Left ventricle myocardium inferior (tissue), 1 donor: ENCODE measurements around the gene INAFM2. TPM values are rescaled to one million over a fixed set of nuclear protein-coding genes. Genes with fewer than 3 reads are reported as not detected.

ENCODE experiments used
- DNase-seq: peaks from one replicate; pipeline ENCODE4 v3.0.0-alpha.2; 2020
- H3K27ac ChIP-seq: fragments of 200-600 bp; replicated peaks from 2 replicates; pipeline ENCODE4 v1.8.0; 2021
- H3K27me3 ChIP-seq: fragments of 200-600 bp; 2 replicates; pipeline ENCODE4 v1.8.0; 2021; ENCODE audit warnings: low read depth
- H3K36me3 ChIP-seq: fragments of 200-600 bp; 2 replicates; pipeline ENCODE4 v1.8.0; 2021
- H3K4me1 ChIP-seq: fragments of 200-600 bp; 2 replicates; pipeline ENCODE4 v1.8.0; 2021
- H3K4me3 ChIP-seq: fragments of 200-600 bp; 2 replicates; pipeline ENCODE4 v1.8.0; 2021; ENCODE audit warnings: mild to moderate bottlenecking, moderate library complexity
- H3K9me3 ChIP-seq: fragments of 200-600 bp; replicated peaks from 2 replicates; pipeline ENCODE4 v1.8.0; 2021
- intact Hi-C: fragments of 100-400 bp; cut with micrococcal nuclease; formaldehyde crosslinking; loops from one replicate; pipeline ENCODE4 v1.11.0; 2022
- total RNA-seq: library from RNA; stranded (reverse); fragmentation: NEBNext Ultra II Directional; extraction: Animal tissue kit (Norgen Biotek cat#: 25700); gene quantifications from one replicate; pipeline ENCODE4 v1.2.1, GENCODE V29; 2021
- TF ChIP-seq, protein P1 (sequence below): fragments of 200-600 bp; IDR thresholded peaks from 2 replicates; pipeline ENCODE4 v1.8.0; 2021; ENCODE audit warnings: antibody characterized with exemption, mild to moderate bottlenecking, borderline replicate concordance
- donor health status: DM: no; HTN: yes; CAD: no; lungs with severe emphysema.

INAFM2 gene
- total RNA-seq, 1 donor from 2014 or later, result 52.7 TPM

DNA sequence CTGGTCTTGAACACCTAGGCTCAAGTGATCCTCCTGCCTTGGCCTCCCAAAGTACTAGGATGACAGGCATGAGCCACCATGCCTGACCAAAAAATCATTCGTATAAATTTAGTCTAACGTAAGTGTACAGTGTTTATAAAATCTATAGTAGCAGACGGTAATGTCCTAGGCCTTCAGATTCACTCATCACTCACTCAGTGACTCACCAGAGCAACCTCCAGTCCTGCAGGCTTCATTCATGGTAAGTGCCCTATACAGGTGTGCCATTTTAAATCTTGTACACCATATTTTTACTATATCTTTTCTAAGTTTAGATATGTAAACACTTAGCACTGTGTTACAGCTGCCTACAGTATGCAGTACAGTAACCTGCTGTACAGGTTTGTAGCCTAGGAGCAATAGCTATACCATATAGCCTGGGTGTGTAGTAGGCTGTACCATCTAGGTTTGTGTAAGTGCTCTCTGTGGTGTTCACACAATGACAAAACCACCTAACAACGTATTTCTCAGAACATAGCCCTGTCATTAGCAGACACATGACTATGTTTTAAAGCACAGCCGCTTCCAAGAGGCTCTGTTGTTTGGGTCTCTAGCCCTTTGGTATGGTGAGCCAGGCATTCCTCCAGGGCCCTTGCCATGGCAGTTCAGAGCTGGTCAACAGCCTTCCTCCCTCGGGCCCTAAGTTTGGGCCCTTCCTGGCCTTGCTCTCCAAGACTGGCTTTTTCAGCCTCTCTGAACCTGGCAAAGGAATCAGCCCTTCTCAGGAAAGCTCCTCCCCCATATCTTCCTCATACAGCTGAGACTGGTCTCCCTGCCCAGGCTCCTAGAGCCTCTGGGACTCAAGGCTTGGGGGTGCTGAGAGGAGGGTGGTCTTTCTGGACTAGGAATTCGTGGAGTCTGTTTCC is 19.2 kb downstream of the INAFM2 start:
- DNase-seq, result no peak
- TF ChIP-seq, protein P1, sequence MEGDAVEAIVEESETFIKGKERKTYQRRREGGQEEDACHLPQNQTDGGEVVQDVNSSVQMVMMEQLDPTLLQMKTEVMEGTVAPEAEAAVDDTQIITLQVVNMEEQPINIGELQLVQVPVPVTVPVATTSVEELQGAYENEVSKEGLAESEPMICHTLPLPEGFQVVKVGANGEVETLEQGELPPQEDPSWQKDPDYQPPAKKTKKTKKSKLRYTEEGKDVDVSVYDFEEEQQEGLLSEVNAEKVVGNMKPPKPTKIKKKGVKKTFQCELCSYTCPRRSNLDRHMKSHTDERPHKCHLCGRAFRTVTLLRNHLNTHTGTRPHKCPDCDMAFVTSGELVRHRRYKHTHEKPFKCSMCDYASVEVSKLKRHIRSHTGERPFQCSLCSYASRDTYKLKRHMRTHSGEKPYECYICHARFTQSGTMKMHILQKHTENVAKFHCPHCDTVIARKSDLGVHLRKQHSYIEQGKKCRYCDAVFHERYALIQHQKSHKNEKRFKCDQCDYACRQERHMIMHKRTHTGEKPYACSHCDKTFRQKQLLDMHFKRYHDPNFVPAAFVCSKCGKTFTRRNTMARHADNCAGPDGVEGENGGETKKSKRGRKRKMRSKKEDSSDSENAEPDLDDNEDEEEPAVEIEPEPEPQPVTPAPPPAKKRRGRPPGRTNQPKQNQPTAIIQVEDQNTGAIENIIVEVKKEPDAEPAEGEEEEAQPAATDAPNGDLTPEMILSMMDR, result no peak
- H3K4me1 ChIP-seq, result peaks cover 75% of the 10 kb centered on the region

DNA sequence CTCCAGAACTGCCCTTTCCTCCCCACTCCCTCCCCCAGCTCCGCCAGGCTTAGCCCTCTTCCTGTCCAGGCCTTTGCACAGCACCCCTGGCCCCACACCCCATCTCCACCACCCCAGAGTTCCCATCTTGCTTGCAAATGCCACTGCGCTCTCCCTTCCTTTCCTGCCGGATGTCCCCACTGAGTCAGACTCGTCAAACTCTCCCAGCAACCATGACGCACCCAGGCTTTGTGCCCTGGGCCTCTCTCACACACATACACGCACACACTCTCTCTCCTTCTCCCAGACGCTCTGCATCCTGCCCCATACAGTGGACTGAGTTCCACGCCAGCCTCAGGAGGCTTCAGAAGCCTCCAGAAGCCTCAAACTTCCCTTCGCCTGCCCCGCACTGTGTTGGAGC is 20.0 kb downstream of the INAFM2 start:
- Histone ChIP-seq H3K4me3 (no peak overlapping the region), H3K27me3 (no peaks in the 10 kb centered on the region), H3K4me1 (peaks cover 72% of the 10 kb centered on the region), H3K36me3 (no peaks in the 10 kb centered on the region), H3K27ac (peak overlapping the region; percentile 99), H3K9me3 (no peaks in the 10 kb centered on the region)
- no peak for DNase-seq
- intact Hi-C loops, result loop anchor here (10.0 kb wide), 1 partner anchor 81 kb away; no protein-coding TSS in a partner anchor
- TF ChIP-seq, protein P1, result no peak

More for the DNA sequence above, 19.2 kb downstream of the INAFM2 start:
- intact Hi-C loops, result loop anchor here (10.0 kb wide), 1 partner anchor 82 kb away; no protein-coding TSS in a partner anchor
- Histone ChIP-seq H3K27ac (peak overlapping the region; percentile 99), H3K36me3 (no peaks in the 10 kb centered on the region), H3K4me3 (no peak overlapping the region), H3K27me3 (no peaks in the 10 kb centered on the region), H3K9me3 (no peaks in the 10 kb centered on the region)

DNA sequence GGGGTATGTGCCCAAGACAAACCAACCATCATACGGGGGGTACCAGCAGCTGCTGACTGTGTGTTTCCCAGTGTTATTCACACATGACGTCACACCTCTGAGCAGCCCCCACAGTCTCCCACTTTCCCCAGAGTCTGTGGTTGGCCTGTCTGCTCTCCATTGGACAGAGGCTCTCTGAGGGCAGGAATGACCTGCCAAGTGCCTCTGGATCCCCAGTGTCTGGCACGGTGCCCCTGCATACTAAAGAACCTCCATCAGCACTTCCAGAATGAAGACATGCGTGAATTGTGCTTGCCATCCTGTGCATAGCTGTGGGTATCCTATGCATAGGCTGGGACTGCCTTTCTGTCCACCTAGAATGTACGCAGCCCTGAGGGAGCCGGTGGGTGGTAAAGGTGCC is 20.7 kb downstream of the INAFM2 start:
- Histone ChIP-seq H3K4me1 (peaks cover 68% of the 10 kb centered on the region), H3K9me3 (no peaks in the 10 kb centered on the region), H3K27ac (peak overlapping the region; percentile 99), H3K4me3 (no peak overlapping the region), H3K27me3 (no peaks in the 10 kb centered on the region), H3K36me3 (no peaks in the 10 kb centered on the region)
- DNase-seq, result no peak
- intact Hi-C loops, result loop anchor here (10.0 kb wide), 1 partner anchor 81 kb away; no protein-coding TSS in a partner anchor
- TF ChIP-seq, protein P1, result no peak

DNA sequence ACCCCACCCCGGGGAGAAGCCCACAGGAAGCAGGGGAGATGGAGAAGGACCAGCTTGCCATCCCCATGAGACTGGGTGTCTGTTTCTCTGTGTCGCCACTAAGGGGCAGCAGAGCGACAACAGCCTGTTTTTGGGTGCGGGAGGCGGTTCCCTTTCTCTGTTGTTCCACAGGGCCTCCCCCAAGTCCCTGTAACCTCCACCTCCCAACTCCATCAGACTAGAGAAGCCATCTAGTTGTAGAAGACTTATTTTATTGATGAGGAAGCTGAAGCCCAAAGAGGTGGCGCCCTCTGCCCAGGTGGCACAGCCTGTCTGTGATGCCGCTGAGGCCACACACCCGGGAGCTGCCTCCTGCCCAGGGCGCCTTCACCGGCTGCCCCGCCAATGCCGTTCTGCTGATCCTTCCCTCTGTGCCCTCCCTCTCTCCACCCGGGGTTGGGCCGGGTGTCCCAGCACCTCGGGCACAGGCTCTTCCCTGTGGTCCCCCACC is 21.2 kb downstream of the INAFM2 start:
- H3K9me3 ChIP-seq, result no peaks in the 10 kb centered on the region
- H3K27ac ChIP-seq, result peak overlapping the region; percentile 99
- H3K4me1 ChIP-seq, result peaks cover 63% of the 10 kb centered on the region
- intact Hi-C loops, result loop anchor here (10.0 kb wide), 1 partner anchor 80 kb away; no protein-coding TSS in a partner anchor
- H3K4me3 ChIP-seq, result no peak overlapping the region
- TF ChIP-seq, protein P1, result peak; percentile 90
- no peaks in the 10 kb centered on the region for H3K36me3 ChIP-seq
- no peak for DNase-seq
- H3K27me3 ChIP-seq, result no peaks in the 10 kb centered on the region

DNA sequence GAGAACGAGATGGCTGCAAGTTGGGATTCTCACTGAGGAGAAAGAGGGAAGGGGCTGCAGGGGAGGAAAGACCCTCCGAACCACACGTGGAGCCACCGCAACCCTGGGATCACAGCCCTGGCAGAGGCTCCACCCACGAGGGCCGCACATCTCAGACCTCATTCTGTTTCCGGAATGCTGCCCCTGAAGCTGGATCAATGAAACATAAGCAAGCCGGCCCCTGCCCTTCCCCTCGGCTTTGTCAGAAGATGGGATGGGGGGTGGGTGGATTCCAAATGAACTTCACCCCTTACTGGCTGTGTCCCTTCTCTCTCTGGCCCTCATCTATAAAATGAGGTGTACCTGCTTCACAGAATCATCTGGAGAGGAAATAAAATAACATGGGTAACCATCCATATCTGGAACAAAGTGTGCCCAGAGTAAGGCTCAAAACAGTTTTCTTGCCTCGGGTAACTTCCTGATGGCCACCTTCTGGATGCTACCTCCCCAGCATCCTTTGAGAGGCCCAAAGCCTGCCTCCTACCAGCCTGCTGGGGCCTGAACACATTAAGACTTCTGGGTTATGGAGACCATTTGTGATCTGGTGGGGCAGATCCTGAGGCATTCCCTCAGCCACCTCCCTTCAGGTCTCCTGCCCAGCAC is 21.9 kb downstream of the INAFM2 start:
- Histone ChIP-seq H3K36me3 (no peaks in the 10 kb centered on the region), H3K9me3 (no peaks in the 10 kb centered on the region), H3K4me1 (peaks cover 56% of the 10 kb centered on the region), H3K27ac (no peak overlapping the region), H3K4me3 (no peak overlapping the region), H3K27me3 (no peaks in the 10 kb centered on the region)
- TF ChIP-seq, protein P1, result no peak
- no peak for DNase-seq
- intact Hi-C loops, result loop anchor here (10.0 kb wide), 1 partner anchor 79 kb away; no protein-coding TSS in a partner anchor
